ENCODE data around the gene MSI2. TPM values are rescaled to one million over a fixed set of nuclear protein-coding genes. Genes with fewer than 3 reads are reported as not detected.

MSI2 gene
- total and polyA plus RNA-seq, 9 of the 15 experiments (the other 6 are each of a cell fraction or from before 2014, with no cell fraction given) = 4.6 to 61.8 (median 42.4) TPM

GRCh38 chr17:57401556-57402488 is 145.5 kb downstream of the MSI2 start (continued):
- no peak for TF ChIP-seq ZNF436 (CRISPR knock-in tag; IDR thresholded peaks at IDR 0.05)
- peak; percentile 66; the same call in 1 of the 2 replicates for TF ChIP-seq REST (IDR thresholded peaks at IDR 0.05; ENCODE audit: borderline replicate concordance)
- no peak for TF ChIP-seq REST (CRISPR knock-in tag; IDR thresholded peaks at IDR 0.05; ENCODE audit: low read depth)
- TF ChIP-seq CC2D1A (IDR thresholded peaks at IDR 0.05) = no peak
- TF ChIP-seq ZNF316 (IDR thresholded peaks at IDR 0.05) = peak; percentile 27; the same call in 1 of the 2 replicates
- TF ChIP-seq JUND (IDR thresholded peaks at IDR 0.05; ENCODE audit: borderline replicate concordance, low read depth, low read length) = 0 out of 2 replicates have a peak, but pooled peaks have one; percentile 4
- no peak for TF ChIP-seq JUND (tag; IDR thresholded peaks at IDR 0.05; ENCODE audit: borderline replicate concordance, low read depth, low read length)
- TF ChIP-seq RAD21 (CRISPR knock-in tag; conservative IDR thresholded peaks at IDR 0.05 in 1 of 2, IDR thresholded peaks at IDR 0.05 in 1 of 2) = peak; percentile 41 to 82
- TF ChIP-seq, protein P1, sequence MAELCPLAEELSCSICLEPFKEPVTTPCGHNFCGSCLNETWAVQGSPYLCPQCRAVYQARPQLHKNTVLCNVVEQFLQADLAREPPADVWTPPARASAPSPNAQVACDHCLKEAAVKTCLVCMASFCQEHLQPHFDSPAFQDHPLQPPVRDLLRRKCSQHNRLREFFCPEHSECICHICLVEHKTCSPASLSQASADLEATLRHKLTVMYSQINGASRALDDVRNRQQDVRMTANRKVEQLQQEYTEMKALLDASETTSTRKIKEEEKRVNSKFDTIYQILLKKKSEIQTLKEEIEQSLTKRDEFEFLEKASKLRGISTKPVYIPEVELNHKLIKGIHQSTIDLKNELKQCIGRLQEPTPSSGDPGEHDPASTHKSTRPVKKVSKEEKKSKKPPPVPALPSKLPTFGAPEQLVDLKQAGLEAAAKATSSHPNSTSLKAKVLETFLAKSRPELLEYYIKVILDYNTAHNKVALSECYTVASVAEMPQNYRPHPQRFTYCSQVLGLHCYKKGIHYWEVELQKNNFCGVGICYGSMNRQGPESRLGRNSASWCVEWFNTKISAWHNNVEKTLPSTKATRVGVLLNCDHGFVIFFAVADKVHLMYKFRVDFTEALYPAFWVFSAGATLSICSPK (IDR thresholded peaks at IDR 0.05; ENCODE audit: borderline replicate concordance) = no peak
- peak; percentile 40; the same call in 1 of the 2 replicates for TF ChIP-seq SMC3 (conservative IDR thresholded peaks at IDR 0.05; ENCODE audit: insufficient read depth, low read depth, low read length)

Measured in K562 (cell line).